ENCODE results near the gene ISG15.

ISG15 gene

DNA sequence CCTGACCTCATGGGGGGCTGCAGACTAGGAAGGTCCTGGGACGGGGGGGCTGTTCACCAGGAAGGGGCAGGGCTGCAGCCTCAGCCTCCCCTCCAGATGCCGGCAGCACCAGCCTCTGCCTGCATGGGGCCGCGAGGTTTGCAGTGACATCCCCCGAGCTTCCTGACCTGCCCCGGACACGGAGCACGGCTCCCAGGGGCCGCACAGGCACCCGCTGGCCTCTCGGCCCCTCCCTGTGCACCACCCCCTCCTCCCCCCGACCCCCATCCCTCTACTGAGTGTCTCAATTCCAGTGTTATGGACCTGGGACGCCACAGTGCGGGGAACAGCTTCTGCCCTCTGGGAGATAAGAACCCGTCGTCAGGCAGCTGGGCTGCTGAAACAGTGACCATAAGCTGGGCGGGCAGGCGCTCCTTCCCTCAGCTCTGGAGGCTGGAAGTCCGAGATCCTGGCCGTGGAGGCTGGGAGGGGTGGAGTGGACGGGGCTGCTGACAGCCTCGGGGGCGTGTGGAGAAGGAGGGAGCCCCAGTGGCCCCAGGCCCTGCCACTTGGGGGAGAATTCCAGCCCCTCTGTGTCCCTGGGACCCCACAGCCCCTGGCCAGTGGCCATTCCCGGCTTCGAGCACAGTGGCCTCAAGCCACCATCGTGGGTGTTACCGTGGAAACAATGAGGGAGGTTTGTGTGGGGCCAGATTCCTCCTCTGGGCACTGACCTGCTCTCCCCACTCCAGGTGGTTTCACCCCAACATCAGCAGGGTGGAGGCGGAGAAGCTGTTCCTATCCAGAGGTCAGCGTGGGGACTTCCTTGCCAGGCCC lies 49.3 kb downstream of the ISG15 start:
- no peak for DNase-seq

DNA sequence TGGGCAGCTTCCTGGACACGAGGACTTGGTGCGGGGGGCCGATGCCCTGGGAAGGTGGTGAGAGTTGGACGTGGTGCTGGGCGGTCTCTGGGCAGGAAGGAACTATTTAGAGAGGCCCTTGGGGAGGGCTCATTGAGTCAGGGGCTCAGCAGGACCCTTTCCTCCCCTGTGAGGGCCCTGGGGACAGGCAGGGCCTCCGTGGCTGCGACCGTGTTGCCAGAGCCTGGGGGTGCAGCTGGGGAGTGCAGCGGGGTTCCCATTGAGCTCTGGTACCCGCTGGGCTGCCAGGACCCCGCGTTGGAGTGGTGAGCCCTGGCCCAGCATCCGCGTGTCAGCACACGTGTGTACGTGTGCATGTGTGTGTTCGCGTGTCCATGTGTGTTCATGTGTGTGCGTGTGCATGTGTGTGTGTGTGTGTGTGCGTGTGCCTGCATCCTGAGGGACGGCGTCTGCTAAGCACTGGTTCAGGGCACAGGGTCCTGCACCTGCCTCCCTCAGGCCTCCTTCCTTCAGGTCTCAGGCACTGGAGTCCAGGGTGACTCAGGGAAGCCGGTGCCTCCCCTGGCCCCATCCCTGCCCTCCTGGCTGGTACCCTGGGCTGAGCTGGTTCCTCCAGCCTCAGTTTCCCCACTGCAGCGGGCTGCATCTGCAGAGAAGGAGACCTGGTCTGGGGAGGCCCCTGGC lies 50.1 kb downstream of the ISG15 start:
- DNase-seq, result no peak
